Lung (tissue), 12 donors: ENCODE data around the gene CASR. TPM values are rescaled to one million over a fixed set of nuclear protein-coding genes. Genes with fewer than 3 reads are reported as not detected.

Experiments
- ATAC-seq: fragments of 200-7000 bp; cut with Tn5 transposase; one replicate; pipeline ENCODE4 v1.9.1; 2020; ENCODE audit warnings: moderate number of reproducible peaks; ENCODE audit not compliant: insufficient read depth, low FRiP score
- DNase-seq, 3 donors: peaks; one replicate each; pipeline ENCODE4 v3.0.0-alpha.2; 2013 to 2017
- H3K27ac ChIP-seq, 2 donors: one replicate each; pipeline ENCODE4 v1.5.1; 2013; ENCODE audit warnings: mild to moderate bottlenecking in 2 of 2, moderate library complexity in 2 of 2, control low read depth in 1 of 2, inconsistent platforms in 1 of 2, low read depth in 1 of 2, low read length in 1 of 2
- H3K27me3 ChIP-seq, 3 donors: one replicate each; pipeline ENCODE4 v1.5.1; 2013; ENCODE audit warnings: low read length in 2 of 3; ENCODE audit not compliant: control insufficient read depth in 3 of 3, insufficient read depth in 3 of 3
- H3K36me3 ChIP-seq, 4 donors: one replicate each; pipeline ENCODE4 v1.5.1; 2013; ENCODE audit warnings: low read length in 4 of 4, mild to moderate bottlenecking in 1 of 4, moderate library complexity in 1 of 4; ENCODE audit not compliant: control insufficient read depth in 4 of 4, insufficient read depth in 4 of 4
- H3K4me1 ChIP-seq, 5 donors: one replicate each; pipeline ENCODE4 v1.5.1; 2013; ENCODE audit warnings: low read length in 5 of 5, mild to moderate bottlenecking in 2 of 5, moderate library complexity in 1 of 5; ENCODE audit not compliant: control insufficient read depth in 5 of 5, insufficient read depth in 5 of 5
- H3K4me3 ChIP-seq: one replicate; pipeline ENCODE4 v1.5.1; 2013; ENCODE audit warnings: mild to moderate bottlenecking, control low read depth, moderate library complexity
- H3K9ac ChIP-seq, 2 donors: one replicate each; pipeline ENCODE4 v1.5.1; 2013; ENCODE audit warnings: low read length in 2 of 2, control low read depth in 1 of 2; ENCODE audit not compliant: insufficient read depth in 1 of 2
- H3K9me3 ChIP-seq, 4 donors: one replicate each; pipeline ENCODE4 v1.5.1; 2013; ENCODE audit warnings: low read length in 3 of 4, mild to moderate bottlenecking in 1 of 4, moderate library complexity in 1 of 4; ENCODE audit not compliant: control insufficient read depth in 4 of 4, insufficient read depth in 3 of 4
- WGBS, 2 donors: extraction: QIAGEN DNeasy Blood & Tissue Kit; methylation state at CpG; one replicate each; pipeline ENCODE4 v1.1.7; 2013; 5-methylcytosine and 5-hydroxymethylcytosine counted together
- polyA plus RNA-seq, 2 donors: library from polyadenylated mRNA; stranded (reverse); fragments of 200-250 nt; gene quantifications; one replicate each; pipeline ENCODE4 v1.2.1, GENCODE V29; 2013
- total RNA-seq, 2 donors: library from RNA; depleted of rRNA in 1 of 2; stranded (reverse); fragments of >200 nt in 1 of 2; gene quantifications; one replicate each; pipeline ENCODE4 v1.2.1, GENCODE V29; 2014 to 2021
- TF ChIP-seq, protein P1 (sequence below): IDR thresholded peaks from 2 replicates; pipeline ENCODE4 v1.5.1; 2012; ENCODE audit warnings: mild to moderate bottlenecking; ENCODE audit errors: control extremely low read depth, extremely low read depth
- donor health status: control.
- donor health status: control.
- donor health status: Bipolar disorder and iron deficiency.
- donor health status: healthy.
- donor health status: DM: yes; HTN: yes; CAD: no.

The CASR gene
- total and polyA plus RNA-seq, 4 donors = 0.02 to 0.40 (median 0.02) TPM; not detected in 1

- H3K36me3 ChIP-seq = no peaks in the 10 kb centered on the region
- H3K9me3 ChIP-seq = peaks cover 0 to 3% (median 0%) of the 10 kb centered on the region in 4 donors
- 84 to 85% methylated on average over 23 of the region's 23 CpGs for WGBS, 2 donors
- no peak overlapping the region for H3K4me3 ChIP-seq
- ATAC-seq (no peak), DNase-seq (no peak)
- no peak overlapping the region for H3K27ac ChIP-seq
- H3K27me3 ChIP-seq = peaks cover 0 to 3% (median 0%) of the 10 kb centered on the region in 3 donors
- TF ChIP-seq, protein P1, sequence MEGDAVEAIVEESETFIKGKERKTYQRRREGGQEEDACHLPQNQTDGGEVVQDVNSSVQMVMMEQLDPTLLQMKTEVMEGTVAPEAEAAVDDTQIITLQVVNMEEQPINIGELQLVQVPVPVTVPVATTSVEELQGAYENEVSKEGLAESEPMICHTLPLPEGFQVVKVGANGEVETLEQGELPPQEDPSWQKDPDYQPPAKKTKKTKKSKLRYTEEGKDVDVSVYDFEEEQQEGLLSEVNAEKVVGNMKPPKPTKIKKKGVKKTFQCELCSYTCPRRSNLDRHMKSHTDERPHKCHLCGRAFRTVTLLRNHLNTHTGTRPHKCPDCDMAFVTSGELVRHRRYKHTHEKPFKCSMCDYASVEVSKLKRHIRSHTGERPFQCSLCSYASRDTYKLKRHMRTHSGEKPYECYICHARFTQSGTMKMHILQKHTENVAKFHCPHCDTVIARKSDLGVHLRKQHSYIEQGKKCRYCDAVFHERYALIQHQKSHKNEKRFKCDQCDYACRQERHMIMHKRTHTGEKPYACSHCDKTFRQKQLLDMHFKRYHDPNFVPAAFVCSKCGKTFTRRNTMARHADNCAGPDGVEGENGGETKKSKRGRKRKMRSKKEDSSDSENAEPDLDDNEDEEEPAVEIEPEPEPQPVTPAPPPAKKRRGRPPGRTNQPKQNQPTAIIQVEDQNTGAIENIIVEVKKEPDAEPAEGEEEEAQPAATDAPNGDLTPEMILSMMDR = no peak
- H3K9ac ChIP-seq = no peak overlapping the region
- H3K4me1 ChIP-seq = no peaks in the 10 kb centered on the region
Measured at GRCh38 chr3:122230174-122230573, 46.7 kb downstream of the CASR start.

GRCh38 chr3:122231465-122232157, 48.1 kb downstream of the CASR start:
- Histone ChIP-seq H3K27ac (no peak overlapping the region), H3K9me3 (peaks cover 0 to 3% (median 0%) of the 10 kb centered on the region in 4 donors), H3K4me3 (no peak overlapping the region), H3K36me3 (no peaks in the 10 kb centered on the region), H3K4me1 (no peaks in the 10 kb centered on the region), H3K27me3 (peaks cover 0 to 3% (median 0%) of the 10 kb centered on the region in 3 donors), H3K9ac (no peak overlapping the region)
- ATAC-seq = no peak
- TF ChIP-seq, protein P1 = no peak
- WGBS, 2 donors = 75 to 80% methylated on average over 9 of the region's 9 CpGs
- no peak for DNase-seq

DNA sequence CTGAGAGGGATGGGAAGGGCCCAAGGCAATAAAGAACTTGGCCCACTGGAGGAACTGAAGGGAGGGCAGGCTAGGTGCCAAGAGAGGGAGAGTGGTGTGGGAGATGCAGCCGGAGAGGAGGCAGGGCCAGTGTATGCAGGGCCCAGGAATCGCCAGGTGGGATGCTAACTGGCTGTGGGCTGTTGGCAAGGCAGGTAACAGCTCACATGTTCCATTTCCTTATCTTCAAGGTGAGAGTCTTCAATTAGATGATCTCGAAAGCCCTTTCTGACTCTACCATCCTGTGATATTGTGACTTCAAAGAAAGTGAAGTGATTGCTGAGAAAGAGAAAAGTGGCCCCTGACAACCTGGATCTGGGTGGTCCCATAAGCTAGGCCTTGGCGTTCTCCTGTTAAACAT, 49.0 kb downstream of the CASR start:
- Histone ChIP-seq H3K27me3 (peaks cover 0 to 3% (median 0%) of the 10 kb centered on the region in 3 donors), H3K27ac (no peak overlapping the region), H3K36me3 (no peaks in the 10 kb centered on the region), H3K9ac (no peak overlapping the region), H3K4me3 (no peak overlapping the region), H3K9me3 (peaks cover 0 to 3% (median 0%) of the 10 kb centered on the region in 4 donors), H3K4me1 (no peaks in the 10 kb centered on the region)
- WGBS, 2 donors = 51 to 60% methylated on average over 4 of the region's 4 CpGs
- DNase-seq = no peak
- ATAC-seq = no peak
- TF ChIP-seq, protein P1 = no peak
